HL-60/S4 treated with phorbol 12-myristate 13-acetate at 8.2 ng/mL for 4 days and 3 days (cell line): ENCODE results near the gene TCF4.

Experiments
- in situ Hi-C: fragments of 300-500 bp; cut with MboI; formaldehyde crosslinking; loops from 2 replicates; pipeline ENCODE4 v1.15.0; 2022; ENCODE audit warnings: low sequenced_read_pairs

The TCF4 gene

DNA sequence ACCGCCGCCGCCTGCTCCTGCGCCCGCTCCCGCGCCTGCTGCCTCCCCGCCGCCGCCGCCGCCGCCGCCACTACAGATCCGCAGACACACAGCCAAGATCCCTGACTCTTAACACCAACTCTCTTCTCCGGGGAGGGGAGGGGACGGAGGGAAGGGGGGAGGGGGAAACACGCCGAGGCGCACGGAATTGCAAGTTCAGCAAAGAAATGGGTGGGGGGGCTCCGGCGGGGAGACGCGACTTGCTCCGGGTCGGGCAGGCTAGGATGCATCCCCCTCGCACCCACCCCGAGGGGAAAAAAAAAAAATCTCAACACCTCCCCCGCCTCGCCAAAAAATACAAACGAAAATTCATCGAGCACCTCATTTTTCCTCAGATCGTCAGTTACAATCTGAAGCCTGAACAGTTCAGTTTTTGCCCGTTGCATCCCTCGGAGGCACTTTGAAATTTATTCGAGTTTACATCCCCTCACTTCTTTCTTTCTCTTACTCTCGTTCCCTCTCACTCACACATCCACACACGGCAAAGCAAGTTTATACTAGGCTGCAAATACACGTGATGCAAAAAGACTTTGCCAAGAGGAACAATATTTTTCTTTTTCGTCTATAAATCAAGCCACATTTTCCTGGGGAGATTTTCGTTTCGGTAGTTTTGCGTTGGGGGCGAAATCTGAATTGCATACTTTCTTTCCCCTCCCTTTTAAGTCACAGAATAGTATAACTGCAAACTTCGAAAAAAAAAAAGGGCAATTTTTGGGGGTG, at the start of gene TCF4:
Gene TCF4 (minus strand): TSS at position 82 of the 759 bp plus-strand sequence. CDS start 1,076 bp downstream, outside the sequence.
- in situ Hi-C loops, result no loop called here

DNA sequence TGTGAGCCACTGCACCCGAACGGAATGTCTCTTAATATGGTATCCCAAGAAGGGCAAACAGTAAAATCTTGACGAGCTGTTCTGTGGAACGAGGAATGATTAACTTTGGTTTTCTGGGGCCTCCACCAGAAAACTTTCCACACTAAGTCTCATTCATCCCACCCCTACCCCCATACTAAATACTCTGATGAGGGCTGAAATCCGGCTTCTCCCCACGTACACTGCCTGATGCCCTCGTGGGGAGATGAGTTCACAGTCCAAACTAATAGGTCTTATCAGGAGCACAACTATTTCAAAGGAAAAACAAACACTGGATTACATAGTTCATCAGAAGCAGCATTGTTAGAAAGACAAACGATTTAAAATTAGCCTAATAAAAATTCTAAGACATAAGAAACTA, 49.2 kb upstream of the TCF4 start:
- in situ Hi-C loops, result no loop called here

DNA sequence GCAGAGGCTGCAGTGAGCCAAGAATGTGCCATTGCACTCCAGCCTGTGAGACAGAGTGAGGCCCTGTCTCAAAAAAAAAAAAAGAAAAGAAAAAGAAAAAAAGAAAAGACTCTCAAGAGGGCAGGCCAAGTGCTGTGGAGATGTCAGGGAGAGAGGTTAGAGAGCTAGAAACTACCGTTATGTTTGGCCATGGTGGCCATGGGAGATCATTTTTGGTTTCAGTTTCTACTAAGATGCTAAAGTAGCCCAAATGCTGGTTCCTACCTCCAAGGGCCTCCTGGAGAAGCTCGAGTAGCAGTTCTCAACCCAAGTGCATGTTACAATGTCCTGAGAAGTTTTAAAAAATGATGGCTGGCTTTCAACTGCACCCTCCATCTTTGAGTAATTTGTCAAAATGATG, 47.4 kb upstream of the TCF4 start:
- in situ Hi-C loops, result no loop called here

DNA sequence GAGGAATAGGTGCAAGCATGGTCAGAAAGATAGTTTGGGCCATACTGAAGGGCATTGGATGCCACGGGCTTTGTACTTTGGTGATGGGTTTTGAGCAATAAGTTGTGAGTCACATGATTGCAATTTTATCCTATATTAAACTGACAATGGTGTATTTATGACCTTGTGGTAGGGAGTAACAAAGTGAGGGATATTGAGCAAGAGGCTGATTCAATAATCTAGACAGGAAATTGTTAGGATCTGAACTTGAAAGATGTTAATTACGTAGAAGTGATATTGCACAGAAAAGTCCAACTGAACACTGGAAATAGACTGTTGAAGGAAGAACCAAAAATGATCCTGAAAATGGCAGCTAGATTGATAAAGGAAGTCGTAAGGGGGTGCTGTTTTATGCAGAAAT, 46.6 kb upstream of the TCF4 start:
- in situ Hi-C loops, result no loop called here

DNA sequence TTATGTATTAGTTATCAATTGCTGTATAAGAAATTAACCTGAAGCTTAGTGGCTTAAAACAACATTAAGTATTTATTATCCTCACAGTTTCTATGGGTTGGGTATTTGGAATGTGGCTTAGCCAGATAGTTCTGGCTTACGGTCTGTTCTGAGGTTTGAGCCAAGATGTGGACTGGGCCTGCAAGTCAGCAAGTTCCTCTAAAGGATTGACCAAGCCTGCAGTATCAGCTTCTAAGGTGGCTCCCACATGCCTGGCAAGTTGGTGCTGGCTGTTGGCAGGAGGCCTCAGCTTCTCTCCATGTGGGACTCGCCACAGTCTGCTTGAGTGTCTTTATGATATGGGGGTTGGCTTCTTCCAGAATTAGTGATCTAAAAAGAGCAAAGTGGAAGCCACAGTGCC, 45.0 kb upstream of the TCF4 start:
- in situ Hi-C loops, result no loop called here

DNA sequence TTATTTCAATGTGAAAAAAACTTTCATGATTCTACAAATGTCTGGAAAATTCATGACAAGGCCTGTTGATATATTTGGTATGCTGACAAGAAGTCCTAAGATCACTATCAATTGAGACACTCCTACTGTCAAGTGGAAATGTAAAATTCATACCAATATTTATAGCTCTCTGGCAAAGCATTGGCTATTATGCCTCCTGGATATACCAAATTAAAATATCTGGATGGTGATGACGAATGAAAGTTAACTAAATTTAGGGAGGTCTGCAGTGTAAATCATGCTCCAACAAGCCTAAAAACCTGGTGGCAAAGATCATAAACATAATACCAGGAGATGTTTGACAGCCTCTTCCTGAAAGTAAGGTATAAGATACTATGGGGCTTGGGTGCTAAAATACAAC, 41.1 kb upstream of the TCF4 start:
- in situ Hi-C loops, result no loop called here

DNA sequence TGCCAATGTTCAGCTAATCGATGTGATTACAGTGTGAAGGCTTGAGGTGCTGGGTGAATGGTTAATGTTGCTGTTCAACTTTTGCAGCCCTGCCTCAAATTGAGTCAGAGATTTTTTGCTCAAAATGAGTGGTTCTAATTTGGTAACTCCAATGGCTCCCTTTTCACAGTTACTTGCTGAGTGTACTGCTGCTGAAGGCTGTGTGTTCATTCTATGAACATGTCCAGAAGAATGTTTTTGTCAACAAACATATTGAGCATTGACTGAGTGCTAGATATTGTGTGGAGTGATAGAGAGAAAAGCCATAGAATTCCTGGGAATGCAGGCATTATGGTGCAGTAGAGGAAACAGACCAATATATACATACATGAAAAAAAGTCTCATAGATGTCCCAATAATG, 39.0 kb upstream of the TCF4 start:
- in situ Hi-C loops, result no loop called here

DNA sequence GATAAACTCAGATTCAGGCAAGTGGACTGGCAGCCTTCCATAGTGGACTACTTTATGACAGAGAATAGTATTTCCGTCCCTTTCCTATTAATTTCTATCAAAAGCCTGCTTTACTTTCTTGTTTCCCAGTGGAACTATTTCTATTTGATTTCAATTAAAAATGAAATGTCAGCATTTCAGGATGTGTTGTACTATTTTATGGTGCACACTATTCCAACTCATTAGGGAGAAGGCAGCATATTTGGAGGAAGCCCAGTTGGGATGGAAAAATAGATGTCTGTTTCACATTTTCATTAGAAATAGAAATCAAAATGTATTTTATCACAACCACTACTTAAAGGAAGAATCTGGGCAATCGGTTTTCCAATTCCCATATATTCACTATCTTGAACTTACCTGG, 37.9 kb upstream of the TCF4 start:
- in situ Hi-C loops, result no loop called here

DNA sequence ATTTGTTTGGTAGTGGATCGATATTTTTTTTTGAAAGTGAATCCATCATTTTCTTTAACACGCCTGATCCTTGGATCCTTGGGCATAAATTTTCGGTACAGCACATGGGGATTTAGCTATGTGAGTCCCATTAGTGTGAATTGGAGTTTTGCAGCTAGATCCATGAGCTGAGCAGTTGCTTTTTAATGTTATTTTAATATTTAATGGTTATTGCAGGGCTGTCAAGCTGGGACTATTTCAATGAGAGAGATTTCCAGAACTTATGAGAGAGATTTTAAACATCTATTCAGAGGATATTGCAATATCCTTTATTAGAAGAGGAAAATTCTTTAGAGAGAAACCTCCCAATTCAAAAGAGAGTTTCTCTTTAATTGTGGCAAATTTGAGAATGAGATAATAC, 35.6 kb upstream of the TCF4 start:
- in situ Hi-C loops, result no loop called here

DNA sequence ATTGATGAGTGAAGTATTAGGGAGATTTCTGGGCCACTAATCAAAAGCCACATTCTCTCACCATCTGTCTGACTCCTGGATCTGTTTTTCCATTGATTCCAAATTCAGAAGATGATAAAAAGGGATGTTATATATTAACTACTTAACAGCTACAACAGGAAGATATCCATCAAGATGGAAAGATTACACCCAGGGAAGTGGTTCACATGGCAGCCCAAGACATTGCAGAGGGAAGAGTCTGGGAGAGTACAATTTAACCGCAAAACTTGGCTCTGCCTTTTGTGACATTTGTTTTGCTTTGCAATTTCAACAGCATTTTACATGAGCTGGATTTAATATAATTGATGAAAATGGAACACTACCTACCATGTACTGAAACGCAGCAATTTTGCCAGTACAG, 22.5 kb upstream of the TCF4 start:
- in situ Hi-C loops, result no loop called here

DNA sequence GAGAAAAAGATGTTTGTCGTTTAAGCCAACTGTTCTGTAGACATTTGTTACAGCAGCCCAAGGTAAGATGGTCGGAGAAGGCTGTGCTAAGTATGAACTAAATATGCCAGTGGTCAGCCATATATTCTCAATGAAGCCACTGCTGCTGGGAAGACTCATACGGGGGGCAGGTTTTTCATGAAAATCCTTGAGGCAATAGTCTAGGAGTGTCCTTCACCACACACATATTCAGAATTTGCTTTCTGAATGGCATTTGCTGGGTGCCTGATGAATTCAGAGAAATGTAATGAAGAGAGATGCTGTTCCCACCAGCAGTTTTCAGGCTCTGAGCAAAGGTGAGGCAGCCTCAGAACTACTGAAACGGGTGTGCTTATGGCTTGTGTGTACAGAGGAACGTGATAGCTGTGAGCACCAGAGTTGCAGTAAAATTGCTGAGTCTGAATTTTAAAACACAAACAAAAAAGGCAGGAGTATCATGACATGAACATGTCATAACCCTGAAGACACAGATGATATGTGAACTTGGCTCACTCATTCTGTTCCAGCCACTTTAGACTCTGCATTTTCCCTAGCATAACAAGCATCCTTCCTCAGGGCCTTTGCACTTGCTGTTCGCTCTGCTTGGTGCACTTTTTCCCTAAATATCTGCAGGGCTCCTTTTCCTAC, 21.3 kb upstream of the TCF4 start:
- in situ Hi-C loops, result no loop called here

DNA sequence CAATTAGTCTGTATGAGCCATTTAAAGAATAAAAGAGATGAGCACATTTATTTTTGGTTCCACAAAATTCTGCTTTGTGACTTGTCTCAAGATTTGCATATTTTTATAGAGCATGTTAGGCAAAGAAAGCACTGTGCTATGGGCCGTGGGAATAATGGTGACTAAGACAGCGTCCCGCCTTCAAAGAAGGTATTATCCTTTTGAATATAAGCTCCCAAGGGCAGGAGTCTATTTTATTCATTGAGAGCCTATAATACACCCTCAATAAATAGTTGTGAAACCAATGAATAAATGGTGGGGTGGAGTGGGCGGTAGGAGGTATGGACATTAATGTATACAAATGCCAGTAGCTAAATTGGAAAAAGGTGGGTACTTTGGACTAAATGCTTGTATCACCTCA, 20.5 kb upstream of the TCF4 start:
- in situ Hi-C loops, result no loop called here

DNA sequence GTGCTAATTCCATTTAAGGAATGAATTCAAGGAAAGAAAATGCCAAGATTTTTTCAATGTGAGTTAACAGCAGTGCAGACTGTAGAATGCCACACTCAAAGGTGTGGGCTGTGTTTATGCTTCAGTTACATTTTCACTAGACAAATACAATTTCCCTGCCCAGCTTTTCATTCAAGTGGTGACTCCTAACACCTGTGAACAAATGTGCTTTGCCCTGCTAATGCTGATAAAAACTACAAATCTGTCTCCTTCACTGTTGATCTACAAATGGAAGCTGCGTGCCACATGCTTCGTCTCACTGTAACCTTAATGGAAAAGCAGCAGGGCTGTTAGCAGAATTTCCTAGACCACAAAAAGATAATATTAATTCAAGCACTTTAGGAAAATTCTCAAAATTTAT, 19.8 kb upstream of the TCF4 start:
- in situ Hi-C loops, result no loop called here

DNA sequence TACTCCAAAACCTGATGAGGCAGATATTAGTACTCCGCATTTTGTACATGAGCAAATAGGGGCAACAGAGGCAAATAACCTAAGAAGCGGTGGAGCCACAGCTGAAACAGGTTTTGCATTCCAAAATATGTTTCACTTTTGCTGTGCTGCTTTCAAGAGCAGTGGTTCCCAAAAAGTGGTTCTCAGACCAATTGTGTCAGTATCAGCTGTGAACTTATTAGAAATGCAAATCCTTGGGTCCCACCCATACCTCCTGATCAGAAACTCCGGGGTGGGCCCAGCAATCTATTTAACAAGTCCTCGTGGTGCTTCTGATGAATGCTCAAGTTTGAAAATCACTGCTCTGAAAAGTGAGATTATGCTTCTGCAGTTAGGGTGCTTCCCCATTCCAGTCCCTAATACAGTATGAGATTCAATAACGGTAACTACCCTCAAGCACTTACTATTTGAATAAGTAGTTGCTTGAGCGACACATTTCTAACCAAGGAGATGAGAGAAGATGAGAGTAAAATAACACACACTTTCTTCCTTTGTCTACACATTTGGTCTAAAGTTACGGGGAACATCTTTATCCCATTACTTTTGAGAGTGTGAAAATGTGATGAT, 17.8 kb upstream of the TCF4 start:
- in situ Hi-C loops, result no loop called here

DNA sequence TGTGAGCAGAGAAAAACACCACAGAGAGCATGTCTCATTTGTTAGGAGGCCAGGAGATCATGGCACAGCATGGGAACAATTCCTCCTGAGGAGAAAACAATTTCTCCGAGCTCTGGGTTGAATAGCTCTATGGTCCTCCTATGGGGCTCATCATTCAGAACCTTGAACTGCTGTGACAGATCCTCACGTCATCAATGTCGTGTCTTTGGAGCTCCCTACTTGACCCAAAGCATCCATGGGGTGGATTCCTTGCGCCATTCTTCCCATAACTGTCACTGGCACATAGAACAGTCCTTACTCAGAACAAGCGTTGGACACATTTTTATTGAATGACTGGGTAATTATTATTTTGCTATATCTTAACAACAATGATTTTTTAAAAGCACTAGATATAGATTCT, 15.8 kb upstream of the TCF4 start:
- in situ Hi-C loops, result no loop called here

DNA sequence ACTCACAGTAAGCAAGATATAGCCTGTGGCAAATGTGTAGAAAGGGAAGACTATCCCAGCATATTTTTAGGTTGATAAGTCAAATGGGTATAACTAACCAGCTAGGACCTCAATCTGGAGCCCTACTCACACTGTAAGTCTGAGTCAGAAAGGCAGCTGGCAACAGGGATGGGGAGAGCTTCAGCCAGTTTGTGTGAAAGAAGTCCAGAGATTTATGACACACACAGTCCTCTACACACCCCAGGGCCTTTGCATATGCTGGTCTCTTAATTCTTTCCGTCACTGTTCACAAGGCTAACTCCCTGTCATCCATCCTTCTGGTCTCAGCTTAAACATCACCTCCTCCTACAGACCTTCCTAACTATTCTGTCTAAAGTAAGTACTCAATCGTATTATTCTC, 5.9 kb upstream of the TCF4 start:
- in situ Hi-C loops, result no loop called here

DNA sequence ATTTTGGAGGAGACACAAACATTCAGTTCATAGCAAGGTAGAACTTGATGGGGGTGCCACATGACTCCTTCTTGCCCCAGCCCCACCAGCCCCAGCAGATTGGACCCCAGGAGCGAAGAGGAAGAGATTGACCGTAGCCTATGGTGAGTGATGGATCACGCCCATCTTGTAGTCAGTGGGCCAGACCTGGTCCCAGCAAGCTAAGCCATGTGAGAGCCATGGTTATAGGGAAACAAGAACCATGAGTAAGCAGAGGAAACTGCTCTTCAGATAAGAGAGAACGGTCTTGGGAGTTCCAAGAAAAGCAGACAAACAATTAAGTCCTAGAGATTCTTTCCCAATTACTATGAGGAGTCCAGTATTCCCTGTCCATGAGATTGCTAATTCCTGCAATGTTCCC, 4.6 kb upstream of the TCF4 start:
- in situ Hi-C loops, result no loop called here

DNA sequence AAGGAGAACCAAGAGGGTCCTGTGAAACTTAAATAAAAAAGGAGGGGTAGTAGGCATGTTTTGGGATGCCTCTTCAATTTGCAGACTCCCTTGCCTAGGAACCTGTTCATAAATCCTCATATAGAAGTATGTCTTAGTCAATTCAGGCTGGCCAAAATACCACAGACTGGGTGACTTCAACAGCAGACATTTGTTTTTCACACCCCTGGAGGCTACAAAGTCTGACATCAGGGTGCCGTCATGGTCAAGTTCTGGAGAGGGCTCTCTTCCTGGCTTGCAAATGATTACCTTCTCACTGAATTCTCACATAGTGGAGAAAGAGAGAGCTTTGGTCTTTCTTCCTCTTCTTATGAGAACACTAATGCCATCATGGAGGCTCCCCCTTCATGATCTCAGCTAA, 4.1 kb upstream of the TCF4 start:
- in situ Hi-C loops, result no loop called here

DNA sequence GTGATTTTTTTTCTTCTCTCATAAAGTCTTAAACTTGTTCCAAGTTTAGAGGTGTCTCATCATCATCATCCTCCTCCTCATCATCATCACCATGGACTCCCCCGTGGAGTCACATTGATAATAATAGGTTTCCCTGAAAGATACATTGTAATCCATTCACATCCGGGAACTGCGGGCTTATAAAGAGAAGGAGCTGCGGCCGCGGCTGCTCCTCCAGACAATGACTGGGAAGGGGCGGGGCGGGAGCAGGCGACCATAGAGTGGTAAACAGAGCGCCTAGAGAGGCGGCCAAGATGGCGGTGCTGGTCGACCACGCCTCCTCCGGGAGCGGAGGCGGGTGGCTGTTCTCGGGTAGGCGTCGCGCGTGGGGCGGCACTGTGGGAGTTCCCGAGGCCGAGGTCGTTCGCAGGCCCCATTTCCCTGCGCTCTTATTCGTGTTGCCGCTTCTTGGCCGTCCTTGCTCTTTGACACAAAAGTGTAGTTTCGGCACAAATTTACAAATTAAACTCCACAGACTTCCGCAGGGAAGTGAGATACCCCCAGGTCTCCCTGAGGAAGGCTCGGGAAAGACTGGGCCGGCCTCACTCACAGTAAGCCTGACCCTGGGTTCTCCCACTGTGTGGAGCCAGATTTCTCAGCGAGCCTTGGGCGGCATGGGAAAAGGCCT, 1.8 kb upstream of the TCF4 start:
- in situ Hi-C loops, result no loop called here

DNA sequence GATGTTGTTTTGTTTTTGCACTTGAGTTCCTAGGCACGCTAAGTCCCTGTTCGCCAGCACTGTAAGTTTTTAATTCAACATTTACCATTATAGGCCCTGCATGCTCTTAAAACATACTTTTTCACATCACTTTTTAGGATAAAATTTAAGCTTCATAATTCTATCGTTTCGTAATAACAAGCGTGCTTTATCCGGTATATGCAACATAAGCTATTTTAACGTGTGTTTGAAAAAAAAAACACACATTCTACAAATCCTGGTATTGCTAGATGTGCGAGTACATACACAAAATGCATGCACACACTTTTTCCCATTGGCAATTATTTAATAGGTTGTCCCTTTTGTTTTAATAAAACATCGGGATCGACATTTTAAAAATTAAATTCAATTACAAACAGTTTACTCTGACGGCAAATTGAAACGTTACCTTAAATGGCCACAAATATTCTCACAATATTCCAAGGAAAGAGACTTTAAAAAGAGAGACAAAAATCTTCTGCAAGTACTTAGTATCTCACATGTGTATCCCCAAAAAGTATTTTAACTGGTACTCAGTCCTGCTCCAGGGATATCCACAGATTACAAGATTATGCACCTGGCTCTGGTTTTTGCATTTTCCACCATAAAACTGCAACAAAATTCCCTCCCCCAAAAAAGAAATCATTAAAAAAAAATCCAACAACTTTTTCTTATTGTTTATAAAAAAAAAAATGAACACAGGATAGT, 1.0 kb upstream of the TCF4 start:
- in situ Hi-C loops, result no loop called here

DNA sequence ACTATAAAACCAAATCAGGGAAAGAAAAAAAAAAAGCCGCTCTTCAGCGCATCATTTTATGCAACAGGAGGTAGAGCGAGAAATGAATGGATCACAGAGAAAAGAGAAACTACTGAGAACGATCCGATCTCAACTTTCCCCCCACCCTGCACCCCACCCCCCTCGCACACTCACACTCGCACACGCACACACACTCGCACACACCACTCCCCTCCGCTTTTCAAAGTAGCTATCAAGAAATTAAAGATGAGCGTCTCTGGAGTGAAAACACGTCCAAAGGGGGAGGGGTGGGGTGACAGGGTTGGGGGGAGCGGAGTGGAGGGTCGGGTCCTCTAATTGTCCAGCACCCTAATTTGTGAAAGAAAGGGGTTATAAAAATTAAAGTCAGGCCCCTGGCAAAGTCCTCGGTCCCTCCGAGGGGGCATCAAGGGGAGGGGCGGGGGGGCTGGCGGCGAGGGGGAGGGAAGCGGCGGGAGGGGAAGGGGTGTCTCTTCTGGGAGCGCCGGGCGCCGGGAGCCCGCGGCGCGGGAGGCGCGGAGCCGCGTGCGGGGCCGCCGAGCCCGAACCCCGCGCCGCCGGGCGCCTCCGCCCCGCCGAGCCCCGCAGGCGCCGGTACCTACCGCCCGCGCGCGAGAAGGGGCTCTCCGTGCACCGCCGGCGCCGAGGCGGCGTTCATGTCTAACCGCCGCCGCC, 428 bp downstream of the TCF4 start:
- in situ Hi-C loops, result no loop called here
